Stomach smooth muscle (tissue), 2 donors: ENCODE results near the gene NSF.
"Not testable (repeated sequence)": the region's sequence is repeated elsewhere in the genome, so short reads cannot be mapped to it uniquely, and the experiment has no call there.

Experiments
- H3K27ac ChIP-seq: one replicate; pipeline ENCODE4 v1.7.0; 2013; ENCODE audit warnings: mild to moderate bottlenecking, low read length, inconsistent platforms
- H3K27me3 ChIP-seq, 2 donors: one replicate each; pipeline ENCODE4 v1.7.0; 2013; ENCODE audit warnings: low read length in 2 of 2; ENCODE audit not compliant: insufficient read depth in 2 of 2, control insufficient read depth in 1 of 2
- H3K36me3 ChIP-seq, 2 donors: one replicate each; pipeline ENCODE4 v1.7.0; 2013; ENCODE audit warnings: low read length in 2 of 2; ENCODE audit not compliant: control insufficient read depth in 2 of 2, insufficient read depth in 2 of 2
- H3K4me1 ChIP-seq: one replicate; pipeline ENCODE4 v1.7.0; 2013; ENCODE audit warnings: low read length; ENCODE audit not compliant: control insufficient read depth, insufficient read depth
- H3K4me3 ChIP-seq, 2 donors: one replicate each; pipeline ENCODE4 v1.7.0; 2013; ENCODE audit warnings: low read length in 2 of 2
- H3K9ac ChIP-seq, 2 donors: one replicate each; pipeline ENCODE4 v1.7.0; 2013; ENCODE audit warnings: low read length in 2 of 2, mild to moderate bottlenecking in 1 of 2
- H3K9me3 ChIP-seq, 2 donors: one replicate each; pipeline ENCODE4 v1.7.0; 2013; ENCODE audit warnings: low read length in 2 of 2; ENCODE audit not compliant: control insufficient read depth in 2 of 2
- donor health status: healthy.
- donor health status: Pancreatic carcinoma.

The NSF gene

DNA sequence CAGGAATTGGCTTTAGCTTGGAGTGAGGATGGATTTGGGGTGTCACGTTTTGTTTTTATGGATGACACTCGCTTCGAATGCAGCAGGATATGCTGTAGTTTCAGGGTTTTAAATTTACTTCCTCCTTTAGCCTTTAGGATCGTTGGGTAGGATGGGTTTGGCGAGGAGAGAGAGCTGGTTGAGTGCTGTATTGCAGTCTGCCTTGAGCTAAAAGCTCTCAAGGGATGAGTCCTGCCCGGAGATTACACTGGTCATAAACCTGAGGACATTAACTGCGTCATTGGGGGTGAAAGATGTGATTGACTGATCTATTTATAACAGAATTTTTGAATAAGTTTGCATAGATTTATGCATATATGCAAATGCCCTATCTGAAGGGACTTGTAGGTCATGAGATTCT, 863 bp downstream of the NSF start:
- H3K4me3 ChIP-seq, H3K9ac ChIP-seq, H3K36me3 ChIP-seq, H3K27me3 ChIP-seq, H3K9me3 ChIP-seq, H3K27ac ChIP-seq, H3K4me1 ChIP-seq: not testable (repeated sequence)

DNA sequence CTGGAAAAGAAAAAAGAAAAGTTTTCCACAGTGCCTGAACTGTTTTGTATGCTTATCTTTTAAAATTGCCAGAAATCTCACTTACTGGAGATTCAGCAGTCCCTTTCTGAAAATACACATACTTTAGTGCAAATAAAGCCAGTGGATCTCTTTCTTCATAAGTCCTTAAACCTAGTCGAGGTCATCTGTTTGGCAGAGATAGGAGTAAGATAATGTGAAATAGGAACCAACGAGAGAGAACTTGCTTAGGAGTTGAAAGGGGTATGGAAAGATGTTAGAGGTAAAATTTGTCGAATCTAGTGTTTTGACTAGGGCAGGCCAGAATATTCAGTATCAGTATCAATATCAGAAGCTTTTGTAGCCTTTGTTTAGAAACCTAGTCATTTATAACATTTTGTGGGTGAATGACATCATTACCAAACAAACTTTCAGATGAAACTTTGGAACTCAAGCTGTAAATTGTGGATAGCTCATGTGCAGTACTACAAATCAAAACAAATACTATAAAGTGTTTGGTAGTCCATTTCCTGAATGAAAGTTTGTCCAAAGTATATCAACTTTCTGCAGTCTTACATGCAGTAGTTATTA, 8.0 kb downstream of the NSF start:
- not testable (repeated sequence) for H3K4me1 ChIP-seq, H3K27ac ChIP-seq, H3K9me3 ChIP-seq, H3K27me3 ChIP-seq, H3K9ac ChIP-seq, H3K4me3 ChIP-seq, H3K36me3 ChIP-seq

DNA sequence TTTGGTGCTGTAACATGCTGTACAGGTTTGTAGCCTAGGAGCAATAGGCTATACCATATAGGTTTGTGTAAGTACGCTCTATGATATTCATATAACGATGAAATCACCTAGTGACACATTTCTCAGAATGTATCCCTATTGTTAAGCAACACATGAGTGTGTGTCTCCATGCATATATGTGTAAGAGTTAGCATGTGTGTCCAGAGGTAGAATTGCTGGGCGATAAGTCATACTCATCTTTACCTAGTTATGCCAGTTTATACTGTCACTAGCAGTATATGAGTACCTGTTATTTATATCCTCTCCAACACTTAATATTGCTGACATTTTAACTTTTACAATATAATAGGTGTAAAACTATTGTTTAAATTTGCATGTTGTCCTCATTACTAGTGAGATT, 10.3 kb downstream of the NSF start:
- H3K4me3 ChIP-seq, H3K9ac ChIP-seq, H3K4me1 ChIP-seq, H3K9me3 ChIP-seq, H3K36me3 ChIP-seq, H3K27me3 ChIP-seq, H3K27ac ChIP-seq: not testable (repeated sequence)

DNA sequence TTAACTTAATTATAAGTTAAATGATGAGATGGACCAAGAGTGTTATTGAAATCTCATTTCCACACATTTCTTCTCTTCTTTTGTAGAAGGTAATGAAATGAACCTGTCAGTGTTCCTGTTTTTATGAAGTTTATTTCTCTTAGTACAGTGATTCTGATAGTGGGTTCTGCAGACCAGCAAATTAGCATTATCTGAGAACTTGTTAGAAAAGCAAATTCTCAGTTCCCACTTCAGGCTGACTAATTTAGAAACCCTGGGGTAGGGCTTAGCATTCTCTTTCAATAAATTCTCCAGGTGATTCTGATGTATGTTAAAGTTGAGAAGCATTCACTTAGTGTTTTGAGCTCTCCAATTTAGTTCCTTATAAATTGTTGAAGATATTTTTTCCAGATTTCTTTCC, 12.7 kb downstream of the NSF start:
- H3K4me1 ChIP-seq, H3K9me3 ChIP-seq, H3K9ac ChIP-seq, H3K27ac ChIP-seq, H3K36me3 ChIP-seq, H3K4me3 ChIP-seq, H3K27me3 ChIP-seq: not testable (repeated sequence)

DNA sequence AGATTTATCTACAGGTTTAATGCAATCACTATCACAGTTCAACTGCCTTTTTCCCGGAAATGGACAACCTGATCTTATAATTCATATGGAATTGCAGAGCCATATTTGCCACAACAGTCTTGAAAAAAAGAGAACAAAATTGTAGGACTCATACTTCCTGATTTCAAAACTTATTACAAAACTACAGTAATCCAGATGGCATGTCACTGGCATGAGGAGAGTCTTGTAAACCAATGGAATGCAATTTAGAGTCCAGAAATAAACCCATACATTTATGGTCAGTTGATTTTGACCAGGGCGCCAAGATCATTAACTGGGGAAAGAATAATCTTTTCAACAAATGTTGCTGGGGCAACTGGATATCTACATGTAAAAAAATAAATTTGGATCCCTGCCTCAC, 20.8 kb downstream of the NSF start:
- not testable (repeated sequence) for H3K9ac ChIP-seq, H3K4me3 ChIP-seq, H3K36me3 ChIP-seq, H3K9me3 ChIP-seq, H3K27ac ChIP-seq, H3K27me3 ChIP-seq, H3K4me1 ChIP-seq

DNA sequence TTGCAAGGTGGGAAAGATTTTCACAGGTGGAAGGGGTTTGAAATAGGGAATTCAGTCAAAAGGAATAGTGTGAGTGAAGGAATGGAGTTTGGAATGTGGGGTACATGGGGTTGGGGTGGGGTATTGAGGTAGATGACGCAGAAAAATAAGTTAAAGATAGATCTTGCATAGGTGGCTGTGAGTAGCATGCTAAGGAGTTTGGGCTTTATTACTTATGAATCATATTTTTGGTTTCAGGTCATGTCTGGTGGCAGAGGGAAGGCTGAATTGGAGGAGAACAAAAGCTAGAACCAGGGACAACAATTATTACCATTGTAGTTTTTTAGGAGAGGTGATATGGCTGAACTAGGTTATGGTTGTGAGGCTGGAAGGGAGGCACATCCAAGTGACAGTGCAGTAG, 23.4 kb downstream of the NSF start:
- not testable (repeated sequence) for H3K4me3 ChIP-seq, H3K27ac ChIP-seq

DNA sequence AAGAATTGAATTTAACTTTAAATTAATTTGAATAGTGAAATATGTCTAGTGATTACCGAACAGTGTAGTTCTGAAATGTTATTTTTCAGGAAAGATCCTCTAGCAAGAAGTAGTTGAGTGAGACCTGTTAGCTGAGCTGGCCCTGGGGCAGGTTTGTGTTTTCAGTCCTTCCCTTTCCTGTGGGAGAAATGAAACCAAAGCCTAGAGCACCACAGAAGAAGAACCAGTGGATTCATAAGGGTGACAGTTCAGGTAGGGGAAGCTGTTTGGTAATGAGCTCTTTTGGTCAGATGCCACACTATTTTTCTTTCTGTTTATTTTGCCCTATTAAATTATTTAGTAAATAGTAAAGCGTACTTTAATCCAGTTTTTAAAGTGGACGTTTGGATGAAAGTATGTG, 26.7 kb downstream of the NSF start:
- not testable (repeated sequence) for H3K27ac ChIP-seq, H3K9me3 ChIP-seq, H3K36me3 ChIP-seq, H3K4me3 ChIP-seq, H3K27me3 ChIP-seq, H3K9ac ChIP-seq, H3K4me1 ChIP-seq

More for the DNA sequence above, 23.4 kb downstream of the NSF start:
- not testable (repeated sequence) for H3K27me3 ChIP-seq, H3K9me3 ChIP-seq, H3K9ac ChIP-seq, H3K36me3 ChIP-seq, H3K4me1 ChIP-seq

DNA sequence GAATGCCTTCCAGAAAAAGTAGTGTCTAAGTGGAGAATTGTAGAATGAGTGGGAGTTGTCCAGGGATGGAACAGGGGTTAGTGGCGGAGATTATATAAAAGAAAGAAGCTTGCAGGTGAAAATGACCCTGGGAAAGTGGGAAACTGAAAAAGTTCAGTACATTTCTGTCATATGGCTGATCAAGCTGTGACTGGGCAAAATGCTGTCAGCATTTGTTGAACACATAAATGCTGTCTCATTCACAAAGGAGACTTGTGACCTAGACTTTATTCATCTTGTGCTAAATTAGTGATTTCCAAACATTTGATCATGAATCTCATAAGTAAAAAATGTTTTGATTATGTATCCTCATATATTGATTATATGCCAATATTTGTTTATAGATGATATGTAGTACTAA, 28.5 kb downstream of the NSF start:
- not testable (repeated sequence) for H3K9ac ChIP-seq, H3K27ac ChIP-seq, H3K4me1 ChIP-seq, H3K4me3 ChIP-seq, H3K27me3 ChIP-seq, H3K36me3 ChIP-seq, H3K9me3 ChIP-seq

DNA sequence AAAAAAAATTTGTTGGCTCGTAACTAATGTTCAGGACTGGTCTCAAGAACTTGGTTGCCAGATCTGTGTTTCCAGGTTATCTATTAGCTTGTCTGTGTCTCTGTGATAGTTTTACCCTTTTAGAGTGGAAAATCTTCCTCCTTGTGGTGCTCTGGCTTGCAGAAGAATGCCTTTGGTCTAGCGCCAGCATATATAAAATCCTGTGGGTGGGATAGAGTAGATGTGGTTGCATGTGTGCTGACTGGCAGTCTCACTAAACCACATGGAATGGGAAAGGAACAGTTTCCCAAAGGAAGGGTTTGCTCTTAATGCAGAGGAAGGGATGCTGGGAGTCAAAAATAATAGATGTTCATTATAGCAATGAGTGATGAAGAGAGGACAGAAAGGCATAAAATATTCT, 33.3 kb downstream of the NSF start:
- not testable (repeated sequence) for H3K27me3 ChIP-seq, H3K27ac ChIP-seq, H3K4me3 ChIP-seq, H3K9ac ChIP-seq, H3K9me3 ChIP-seq, H3K4me1 ChIP-seq, H3K36me3 ChIP-seq

DNA sequence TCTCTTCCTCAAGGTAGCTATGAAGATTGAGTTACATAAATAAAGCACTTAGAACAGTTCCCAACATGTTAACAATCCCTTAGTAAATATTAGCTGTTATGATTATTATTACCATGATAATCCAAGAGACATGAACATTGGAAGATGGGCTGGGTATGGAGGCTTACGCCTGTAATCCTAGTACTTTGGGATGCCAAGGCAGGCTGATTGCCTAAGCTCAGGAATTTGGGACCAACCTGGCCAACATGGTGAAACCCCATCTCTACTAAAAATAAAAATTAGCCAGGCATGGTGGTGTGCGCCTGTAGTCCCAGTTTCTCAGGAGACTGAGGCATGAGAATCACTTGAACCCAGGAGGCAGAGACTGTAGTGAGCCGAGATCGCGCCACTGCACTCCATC, 34.3 kb downstream of the NSF start:
- not testable (repeated sequence) for H3K4me3 ChIP-seq, H3K27me3 ChIP-seq

DNA sequence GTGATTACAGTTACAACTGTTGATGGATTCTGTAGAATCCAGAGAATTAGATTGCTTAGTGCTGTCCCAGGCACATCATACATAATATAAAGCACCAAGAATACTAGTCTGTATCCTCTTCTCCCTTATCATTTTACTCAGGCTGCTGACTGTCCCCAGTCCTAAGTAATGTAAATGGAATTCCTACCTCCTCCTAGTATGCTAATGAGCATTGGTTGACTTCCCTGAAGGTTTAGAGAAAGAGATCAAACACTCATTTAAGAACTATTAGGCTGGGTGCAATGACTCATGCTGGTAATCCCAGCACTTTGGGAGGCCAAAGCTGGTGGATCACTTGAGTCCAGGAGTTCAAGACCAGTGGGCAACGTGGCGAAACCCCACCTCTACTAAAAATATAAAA, 37.0 kb downstream of the NSF start:
- H3K27ac ChIP-seq, H3K4me1 ChIP-seq, H3K9ac ChIP-seq, H3K27me3 ChIP-seq, H3K9me3 ChIP-seq, H3K36me3 ChIP-seq, H3K4me3 ChIP-seq: not testable (repeated sequence)

More for the DNA sequence above, 34.3 kb downstream of the NSF start:
- H3K9me3 ChIP-seq, H3K27ac ChIP-seq, H3K4me1 ChIP-seq, H3K9ac ChIP-seq, H3K36me3 ChIP-seq: not testable (repeated sequence)
